ENCODE results near the gene SNX1.
"Not testable (repeated sequence)": the region's sequence is repeated elsewhere in the genome, so short reads cannot be mapped to it uniquely, and the experiment has no call there.

SNX1 gene

GRCh38 chr15:64095795-64096667, at the start of gene SNX1:
SNX1 (plus strand) TSS chr15:64095982; CDS start chr15:64096014, 32 bp downstream.
- Histone ChIP-seq H3K4me3 (peak within 1 kb of the TSS; percentile 67 to 98 (median 94)), H3K27ac (peak within 1 kb of the TSS; percentile 37 to 94 (median 87))

GRCh38 chr15:64046421-64047153, 49.2 kb upstream of the SNX1 start, which contains the start of gene DAPK2:
DAPK2 (minus strand) TSS chr15:64046485; CDS start chr15:64040261, 6,224 bp downstream.
- Histone ChIP-seq H3K4me3 (peak within 1 kb of the TSS; percentile 41 to 65 (median 54)), H3K27ac (peak within 1 kb of the TSS in 19 of 21 experiments; percentile 2 to 86 (median 62))

- H3K4me3 ChIP-seq = no peak overlapping the region
- no peak overlapping the region for H3K27ac ChIP-seq
These were observed 46.9 kb upstream of the SNX1 start for GRCh38 chr15:64048781-64049460.

GRCh38 chr15:64050281-64051092, 45.3 kb upstream of the SNX1 start:
- no peak overlapping the region for H3K27ac ChIP-seq
- no peak overlapping the region for H3K4me3 ChIP-seq

- H3K4me3 ChIP-seq = no peak overlapping the region
- H3K27ac ChIP-seq = no peak overlapping the region
These were observed 44.7 kb upstream of the SNX1 start for GRCh38 chr15:64051093-64051402.

GRCh38 chr15:64051407-64052259, 44.1 kb upstream of the SNX1 start:
- no peak overlapping the region for H3K27ac ChIP-seq
- H3K4me3 ChIP-seq = no peak overlapping the region

- H3K27ac ChIP-seq = no peak overlapping the region
- H3K4me3 ChIP-seq = no peak overlapping the region
These were observed 42.8 kb upstream of the SNX1 start for GRCh38 chr15:64052925-64053491.

GRCh38 chr15:64053674-64054073, 42.1 kb upstream of the SNX1 start:
- not testable (repeated sequence) for H3K27ac ChIP-seq, H3K4me3 ChIP-seq

GRCh38 chr15:64058279-64058678, 37.5 kb upstream of the SNX1 start:
- no peak overlapping the region for H3K4me3 ChIP-seq
- H3K27ac ChIP-seq = no peak overlapping the region

- H3K4me3 ChIP-seq, H3K27ac ChIP-seq: not testable (repeated sequence)
These were observed 36.7 kb upstream of the SNX1 start for GRCh38 chr15:64059104-64059503.

- Histone ChIP-seq H3K4me3 (no peak overlapping the region), H3K27ac (no peak overlapping the region)
These were observed 35.1 kb upstream of the SNX1 start for GRCh38 chr15:64060716-64061115.

GRCh38 chr15:64066451-64066850, 29.3 kb upstream of the SNX1 start:
- Histone ChIP-seq H3K4me3 (no peak overlapping the region), H3K27ac (no peak overlapping the region)

- Histone ChIP-seq H3K27ac (no peak overlapping the region), H3K4me3 (no peak overlapping the region)
These were observed 28.2 kb upstream of the SNX1 start for GRCh38 chr15:64067564-64068030.

- H3K27ac ChIP-seq = no peak overlapping the region
- no peak overlapping the region for H3K4me3 ChIP-seq
These were observed 27.6 kb upstream of the SNX1 start for GRCh38 chr15:64068133-64068532.

- H3K27ac ChIP-seq = peak overlapping the region in 12 of 21 experiments; percentile 4 to 78 (median 44)
- H3K4me3 ChIP-seq = no peak overlapping the region
These were observed 25.7 kb upstream of the SNX1 start for GRCh38 chr15:64070106-64070505.

GRCh38 chr15:64070965-64071851, 24.6 kb upstream of the SNX1 start:
- peak overlapping the region in 18 of 21 experiments; percentile 8 to 78 (median 50) for H3K27ac ChIP-seq
- no peak overlapping the region for H3K4me3 ChIP-seq
